AG08395 (cell line): Measurements from ENCODE around the gene NUP153.

Source experiments
- DNase-seq: peaks from one replicate; pipeline ENCODE4 v3.0.0; 2012; ENCODE audit warnings: mixed read lengths, low spot score

NUP153 gene

GRCh38 chr6:17662585-17662984 lies 44.1 kb downstream of the NUP153 start:
- no peak for DNase-seq

GRCh38 chr6:17656644-17657043 lies 50.1 kb downstream of the NUP153 start:
- DNase-seq: no peak

- DNase-seq: peak; percentile 11
These were observed 50.6 kb downstream of the NUP153 start for GRCh38 chr6:17656092-17656491.

GRCh38 chr6:17653198-17653882 lies 53.4 kb downstream of the NUP153 start:
- DNase-seq: no peak

GRCh38 chr6:17650656-17651309 lies 55.9 kb downstream of the NUP153 start:
- DNase-seq: no peak

- DNase-seq: no peak
These were observed 58.0 kb downstream of the NUP153 start for GRCh38 chr6:17648745-17649144.

- no peak for DNase-seq
These were observed 66.2 kb downstream of the NUP153 start for GRCh38 chr6:17640477-17640917.

GRCh38 chr6:17638212-17638715 lies 68.5 kb downstream of the NUP153 start:
- DNase-seq: no peak

GRCh38 chr6:17635568-17635967 lies 71.2 kb downstream of the NUP153 start:
- no peak for DNase-seq

- DNase-seq: no peak
These were observed 73.1 kb downstream of the NUP153 start for GRCh38 chr6:17633465-17634188.

- no peak for DNase-seq
These were observed 73.8 kb downstream of the NUP153 start for GRCh38 chr6:17632934-17633333.

GRCh38 chr6:17630511-17631073 lies 76.1 kb downstream of the NUP153 start:
- no peak for DNase-seq

- no peak for DNase-seq
These were observed 76.8 kb downstream of the NUP153 start for GRCh38 chr6:17629824-17630510.

GRCh38 chr6:17628873-17629272 lies 77.9 kb downstream of the NUP153 start:
- DNase-seq: no peak

- DNase-seq: no peak
These were observed 82.3 kb downstream of the NUP153 start for GRCh38 chr6:17624396-17624795.

GRCh38 chr6:17622144-17622543 lies 84.6 kb downstream of the NUP153 start:
- no peak for DNase-seq

- DNase-seq: no peak
These were observed 85.7 kb downstream of the NUP153 start for GRCh38 chr6:17621003-17621402.

- no peak for DNase-seq
These were observed 90.9 kb downstream of the NUP153 start for GRCh38 chr6:17615794-17616193.

- DNase-seq: no peak
These were observed 94.7 kb downstream of the NUP153 start for GRCh38 chr6:17612048-17612447.

GRCh38 chr6:17610835-17611234 lies 95.9 kb downstream of the NUP153 start:
- DNase-seq: no peak

GRCh38 chr6:17606606-17607005 lies 100.1 kb downstream of the NUP153 start:
- no peak for DNase-seq

- no peak for DNase-seq
These were observed 103.8 kb downstream of the NUP153 start for GRCh38 chr6:17602888-17603287.
